D721Med (cell line): Measurements from ENCODE around the gene CUL7.

ENCODE experiments used
- DNase-seq: peaks from one replicate; pipeline ENCODE4 v3.0.0; 2011; ENCODE audit warnings: low spot score; ENCODE audit not compliant: insufficient read length
- FAIRE-seq: peaks from 2 replicates; lab custom pipeline; 2011; peaks lifted over from hg19 to GRCh38; lab: Jason Lieb, UNC
- TF ChIP-seq, protein P1 (sequence below): IDR thresholded peaks from 2 replicates; pipeline ENCODE4 v1.5.1; 2012; ENCODE audit warnings: mild to moderate bottlenecking, control low read depth; ENCODE audit not compliant: insufficient read depth; ENCODE audit errors: missing control alignments

The CUL7 gene

DNA sequence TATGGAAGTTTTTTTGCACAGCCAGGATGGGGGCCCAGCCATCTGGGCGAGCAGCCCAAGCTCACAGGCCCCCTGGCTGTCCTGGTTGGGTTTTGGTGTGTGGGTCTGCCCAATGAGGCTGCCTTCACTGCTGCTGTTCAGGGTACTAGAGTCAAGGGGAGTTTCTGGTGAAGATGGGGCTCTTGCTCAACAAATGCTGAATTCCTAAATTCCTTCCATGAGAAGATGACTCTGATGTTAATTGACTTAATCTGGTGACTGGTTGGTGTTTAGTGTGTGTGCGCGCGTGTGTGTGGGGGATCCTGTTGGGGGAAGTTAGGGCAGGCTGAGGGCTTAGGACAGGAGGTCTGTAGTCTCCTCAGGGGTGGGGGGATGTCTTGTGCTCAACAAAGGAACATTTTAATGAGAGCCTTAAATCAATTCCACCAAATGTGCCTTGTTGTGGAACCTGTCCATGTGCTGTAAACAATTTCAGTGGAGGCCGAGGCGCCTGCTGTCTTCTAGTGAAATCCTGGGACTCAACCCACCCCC is 24.4 kb upstream of the CUL7 start:
- TF ChIP-seq, protein P1, sequence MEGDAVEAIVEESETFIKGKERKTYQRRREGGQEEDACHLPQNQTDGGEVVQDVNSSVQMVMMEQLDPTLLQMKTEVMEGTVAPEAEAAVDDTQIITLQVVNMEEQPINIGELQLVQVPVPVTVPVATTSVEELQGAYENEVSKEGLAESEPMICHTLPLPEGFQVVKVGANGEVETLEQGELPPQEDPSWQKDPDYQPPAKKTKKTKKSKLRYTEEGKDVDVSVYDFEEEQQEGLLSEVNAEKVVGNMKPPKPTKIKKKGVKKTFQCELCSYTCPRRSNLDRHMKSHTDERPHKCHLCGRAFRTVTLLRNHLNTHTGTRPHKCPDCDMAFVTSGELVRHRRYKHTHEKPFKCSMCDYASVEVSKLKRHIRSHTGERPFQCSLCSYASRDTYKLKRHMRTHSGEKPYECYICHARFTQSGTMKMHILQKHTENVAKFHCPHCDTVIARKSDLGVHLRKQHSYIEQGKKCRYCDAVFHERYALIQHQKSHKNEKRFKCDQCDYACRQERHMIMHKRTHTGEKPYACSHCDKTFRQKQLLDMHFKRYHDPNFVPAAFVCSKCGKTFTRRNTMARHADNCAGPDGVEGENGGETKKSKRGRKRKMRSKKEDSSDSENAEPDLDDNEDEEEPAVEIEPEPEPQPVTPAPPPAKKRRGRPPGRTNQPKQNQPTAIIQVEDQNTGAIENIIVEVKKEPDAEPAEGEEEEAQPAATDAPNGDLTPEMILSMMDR, result no peak
- DNase-seq, result no peak
- no peak for FAIRE-seq

DNA sequence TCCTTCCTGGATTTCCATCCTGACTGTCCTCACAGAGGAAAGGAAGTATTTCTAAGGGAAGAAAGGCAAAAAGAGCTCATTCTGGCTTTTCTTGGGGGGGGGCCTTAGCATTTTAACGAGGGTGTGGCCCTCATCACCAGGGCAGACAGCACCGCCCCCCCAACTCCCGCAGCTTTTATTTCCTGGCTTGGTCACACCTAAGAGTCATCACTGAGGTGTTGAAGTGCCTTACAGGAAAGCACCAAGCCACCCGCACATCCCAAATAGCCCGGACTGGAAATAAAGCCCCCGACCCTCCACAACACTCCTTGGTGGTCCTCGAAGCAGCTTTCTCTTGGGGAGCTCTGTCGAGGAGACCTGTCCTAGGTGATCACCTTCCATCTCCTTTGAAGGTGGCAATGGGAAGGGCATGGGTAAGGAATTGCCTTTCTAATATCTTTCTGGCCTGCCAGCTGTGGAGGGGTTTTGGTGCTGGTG is 23.7 kb upstream of the CUL7 start:
- DNase-seq (no peak), FAIRE-seq (no peak)
- TF ChIP-seq, protein P1, result no peak

DNA sequence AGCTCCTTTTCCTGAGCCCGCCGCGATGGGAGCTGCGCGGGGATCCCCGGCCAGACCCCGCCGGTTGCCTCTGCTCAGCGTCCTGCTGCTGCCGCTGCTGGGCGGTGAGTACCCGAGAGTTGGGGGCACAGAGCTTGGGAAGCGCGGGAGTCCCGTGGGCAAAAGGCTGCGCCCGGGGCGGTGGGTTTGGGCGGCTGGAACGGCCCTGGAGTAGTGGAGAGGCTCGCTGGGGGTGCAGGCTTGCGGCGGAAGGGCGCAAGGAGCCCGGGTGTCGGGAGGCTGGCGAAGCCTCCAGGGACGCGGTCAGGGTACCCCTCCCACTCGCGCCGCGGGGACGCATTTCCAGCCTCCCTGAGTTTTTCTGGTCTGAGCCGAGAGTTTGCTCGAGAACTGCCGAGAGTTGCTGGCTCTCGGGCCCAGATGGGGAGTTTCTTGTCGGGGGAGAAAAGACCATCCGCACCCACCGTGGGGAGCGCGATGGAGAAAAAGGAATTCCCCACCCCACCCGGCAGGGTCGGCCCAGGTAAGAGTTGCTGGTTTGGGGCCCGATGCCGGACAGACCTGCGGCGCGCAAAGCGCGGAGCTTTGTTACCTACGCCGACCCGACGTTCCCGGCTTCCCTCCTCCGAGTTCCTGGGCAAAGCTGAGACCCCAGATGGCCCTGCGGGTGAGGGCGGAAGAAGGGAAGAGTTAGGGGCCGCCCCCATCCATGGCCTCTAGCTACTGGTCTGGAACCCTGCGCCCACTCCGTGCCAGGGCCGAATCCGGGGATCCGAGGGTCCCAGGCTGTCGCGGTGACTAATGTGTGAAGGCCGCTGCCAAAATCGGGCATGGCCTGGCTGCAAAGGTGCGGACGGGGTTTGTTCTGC is 23.0 kb upstream of the CUL7 start:
- no peak for FAIRE-seq
- DNase-seq, result no peak
- TF ChIP-seq, protein P1, result no peak

DNA sequence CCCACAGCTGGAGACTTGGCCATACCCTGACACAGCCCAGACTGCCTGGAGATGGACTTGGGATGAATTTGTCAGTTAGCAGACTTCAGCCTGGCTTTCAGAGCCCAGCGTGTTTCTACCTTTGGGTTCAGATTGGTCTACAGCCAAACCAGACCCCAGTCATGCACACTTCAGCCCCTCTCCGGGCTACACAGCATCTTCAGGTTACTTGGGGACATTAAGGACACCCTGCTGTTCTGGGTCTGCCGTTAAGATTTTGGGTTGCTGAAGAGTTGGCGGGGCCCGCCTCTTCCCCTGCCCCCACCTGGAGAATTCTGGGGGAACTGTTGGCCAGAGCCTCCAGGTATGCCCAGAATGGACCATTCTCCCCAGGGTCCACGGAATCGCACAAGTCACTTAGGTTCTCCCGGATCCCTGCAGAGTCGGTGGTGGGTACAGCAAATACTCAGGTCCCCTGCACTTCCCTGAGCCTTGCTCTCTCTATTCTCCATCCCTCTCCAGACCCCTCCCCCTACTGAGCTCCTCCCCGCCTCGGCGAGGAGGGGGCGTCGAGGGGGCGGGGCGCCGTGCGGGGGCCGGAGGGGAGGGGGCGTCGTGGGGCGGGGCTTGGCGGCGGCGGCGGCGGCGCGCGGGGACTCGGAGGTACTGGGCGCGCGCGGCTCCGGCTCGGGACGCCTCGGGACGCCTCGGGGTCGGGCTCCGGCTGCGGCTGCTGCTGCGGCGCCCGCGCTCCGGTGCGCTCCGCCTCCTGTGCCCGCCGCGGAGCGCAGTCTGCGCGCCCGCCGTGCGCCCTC is 22.2 kb upstream of the CUL7 start, which contains the start of gene PTK7:
Gene PTK7, plus strand, starts transcription at position 645 of the 794 bp plus-strand sequence. CDS start 175 bp downstream, outside the sequence.
- TF ChIP-seq, protein P1, result no peak
- FAIRE-seq (no peak), DNase-seq (peak; percentile 77)

DNA sequence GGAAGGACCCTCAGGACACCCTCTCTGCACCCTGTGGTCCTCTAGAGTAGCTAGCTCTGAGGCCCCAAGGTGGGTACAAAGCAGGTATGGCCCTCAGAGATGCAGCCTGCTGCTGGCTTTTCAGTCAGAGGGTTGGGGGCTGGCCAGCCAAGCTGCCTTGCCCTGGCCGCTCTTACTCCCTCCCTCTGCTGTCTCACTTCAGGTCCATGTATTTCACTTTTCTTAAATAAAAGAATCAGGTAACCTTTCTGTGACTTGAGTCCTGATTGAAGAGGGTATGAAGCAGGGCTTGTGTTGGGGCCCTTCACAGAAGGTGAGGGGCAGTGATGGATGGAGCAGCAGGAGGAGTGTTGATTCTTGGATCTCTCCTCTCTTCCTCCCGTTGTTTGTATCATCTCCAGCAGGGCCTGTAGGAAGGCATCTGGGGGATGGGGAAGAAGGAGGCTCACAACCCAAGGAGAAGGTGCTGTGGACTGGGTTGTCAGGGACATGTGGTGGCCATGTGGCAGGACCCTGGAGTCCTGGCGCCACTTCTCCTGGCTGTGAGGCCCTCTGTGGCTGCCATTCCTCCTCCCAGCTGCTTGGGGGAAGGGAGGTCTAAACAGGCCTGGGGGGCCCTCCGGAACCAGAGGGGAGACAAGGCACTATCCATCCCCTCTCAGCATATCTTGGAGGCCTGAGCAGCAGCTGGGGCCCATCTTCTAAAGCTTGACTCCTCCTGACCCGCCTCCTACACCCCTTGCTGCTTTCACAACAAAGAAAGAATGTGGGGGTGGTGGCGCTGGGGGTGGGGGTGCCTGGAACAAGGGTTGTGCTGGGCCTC is 21.4 kb upstream of the CUL7 start:
- FAIRE-seq, result no peak
- TF ChIP-seq, protein P1, result no peak
- DNase-seq, result no peak

DNA sequence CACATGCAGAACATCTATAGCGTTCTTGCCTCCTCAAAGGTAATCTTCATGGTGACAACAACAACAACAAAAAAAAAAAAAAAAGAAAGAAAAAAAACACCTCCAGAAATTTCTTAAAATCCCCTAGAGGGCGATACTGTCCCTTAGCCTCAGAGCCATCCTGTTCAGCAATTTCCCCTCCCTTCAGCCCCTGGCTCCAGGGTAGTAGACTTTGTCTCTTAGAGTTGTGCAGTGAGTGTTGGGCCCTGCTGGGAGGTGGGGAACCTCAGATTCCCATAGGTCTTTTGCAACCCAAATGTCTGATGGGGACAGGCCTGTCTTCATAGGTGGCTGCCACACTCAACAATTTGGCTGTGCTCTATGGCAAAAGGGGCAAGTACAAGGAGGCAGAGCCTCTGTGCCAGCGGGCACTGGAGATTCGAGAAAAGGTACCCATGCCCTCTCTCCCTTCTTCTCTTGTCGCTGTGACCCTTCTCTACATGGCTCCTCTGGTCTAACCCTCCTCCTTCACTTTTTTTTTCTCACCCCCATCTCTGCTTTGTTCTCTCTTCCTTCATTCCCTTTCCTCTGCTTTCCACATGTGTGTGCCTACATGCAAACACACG is 16.5 kb upstream of the CUL7 start:
- TF ChIP-seq, protein P1, result peak; percentile 54
- no peak for FAIRE-seq
- DNase-seq, result peak; percentile 62
